HEK293 (cell line): ENCODE data around the gene STX11.

Experiments used
- GLIS1 ChIP-seq: fragments of 450-650 bp; formaldehyde crosslinking; IDR thresholded peaks from 2 replicates; pipeline ENCODE4 v1.5.1; 2016; ENCODE audit warnings: missing biosample characterization, missing genetic modification characterization
- MYNN ChIP-seq: fragments of 450-650 bp; formaldehyde crosslinking; IDR thresholded peaks from 2 replicates; pipeline ENCODE4 v1.5.1; 2016; ENCODE audit warnings: missing biosample characterization, missing genetic modification characterization, borderline replicate concordance
- PATZ1 ChIP-seq: fragments of 450-650 bp; formaldehyde crosslinking; IDR thresholded peaks from 2 replicates; pipeline ENCODE4 v1.5.1; 2016; ENCODE audit warnings: missing biosample characterization, missing genetic modification characterization
- TSHZ1 ChIP-seq: fragments of 450-650 bp; formaldehyde crosslinking; IDR thresholded peaks from 2 replicates; pipeline ENCODE4 v1.5.1; 2016; ENCODE audit warnings: missing biosample characterization, missing genetic modification characterization, borderline replicate concordance
- ZNF114 ChIP-seq: fragments of 450-650 bp; formaldehyde crosslinking; IDR thresholded peaks from 2 replicates; pipeline ENCODE4 v1.5.0; 2017; ENCODE audit warnings: missing biosample characterization, missing genetic modification characterization
- ZNF223 ChIP-seq: fragments of 450-650 bp; formaldehyde crosslinking; IDR thresholded peaks from 2 replicates; pipeline ENCODE4 v1.5.1; 2016; ENCODE audit warnings: missing biosample characterization, missing genetic modification characterization
- ZNF280D ChIP-seq: fragments of 450-650 bp; formaldehyde crosslinking; IDR thresholded peaks from 2 replicates; pipeline ENCODE4 v1.5.1; 2016; ENCODE audit warnings: missing biosample characterization, missing genetic modification characterization
- ZNF335 ChIP-seq: fragments of 450-650 bp; formaldehyde crosslinking; conservative IDR thresholded peaks from 2 replicates; pipeline ENCODE4 v1.5.1; 2016; ENCODE audit warnings: missing biosample characterization, missing genetic modification characterization
- ZNF366 ChIP-seq: fragments of 450-650 bp; formaldehyde crosslinking; conservative IDR thresholded peaks from 2 replicates; pipeline ENCODE4 v1.5.1; 2016; ENCODE audit warnings: missing biosample characterization, missing genetic modification characterization
- ZNF394 ChIP-seq: fragments of 450-650 bp; formaldehyde crosslinking; IDR thresholded peaks from 2 replicates; pipeline ENCODE4 v1.5.1; 2016; ENCODE audit warnings: missing biosample characterization, missing genetic modification characterization, mild to moderate bottlenecking, moderate library complexity, borderline replicate concordance
- ZNF404 ChIP-seq: fragments of 450-650 bp; formaldehyde crosslinking; IDR thresholded peaks from 2 replicates; pipeline ENCODE4 v1.5.1; 2017; ENCODE audit warnings: missing biosample characterization, missing genetic modification characterization
- ZNF433 ChIP-seq: fragments of 450-650 bp; formaldehyde crosslinking; IDR thresholded peaks from 2 replicates; pipeline ENCODE4 v1.5.1; 2016; ENCODE audit warnings: missing biosample characterization, missing genetic modification characterization, low read depth
- ZNF501 ChIP-seq: fragments of 450-650 bp; formaldehyde crosslinking; IDR thresholded peaks from 2 replicates; pipeline ENCODE4 v1.5.1; 2016; ENCODE audit warnings: missing biosample characterization, missing genetic modification characterization
- ZNF530 ChIP-seq: fragments of 450-650 bp; formaldehyde crosslinking; IDR thresholded peaks from 2 replicates; pipeline ENCODE4 v1.5.1; 2016; ENCODE audit warnings: low read depth, missing biosample characterization, missing genetic modification characterization
- ZNF549 ChIP-seq: fragments of 450-650 bp; IDR thresholded peaks from 2 replicates; pipeline ENCODE4 v1.5.1; 2018; ENCODE audit warnings: missing biosample characterization, missing genetic modification characterization, mild to moderate bottlenecking, inconsistent platforms, moderate library complexity
- ZNF558 ChIP-seq: fragments of 450-650 bp; formaldehyde crosslinking; IDR thresholded peaks from 2 replicates; pipeline ENCODE4 v1.5.1; 2016; ENCODE audit warnings: missing biosample characterization, missing genetic modification characterization
- ZNF596 ChIP-seq: fragments of 450-650 bp; IDR thresholded peaks from 2 replicates; pipeline ENCODE4 v1.5.0; 2018; ENCODE audit warnings: missing biosample characterization, mild to moderate bottlenecking, missing genetic modification characterization, moderate library complexity
- ZNF701 ChIP-seq: fragments of 450-650 bp; formaldehyde crosslinking; IDR thresholded peaks from 2 replicates; pipeline ENCODE4 v1.5.1; 2016; ENCODE audit warnings: missing biosample characterization, missing genetic modification characterization
- ZNF76 ChIP-seq: fragments of 450-650 bp; formaldehyde crosslinking; IDR thresholded peaks from 2 replicates; pipeline ENCODE4; 2016; ENCODE audit warnings: low read depth, missing biosample characterization, missing genetic modification characterization, borderline replicate concordance
- ZNF776 ChIP-seq: fragments of 450-650 bp; formaldehyde crosslinking; IDR thresholded peaks from 2 replicates; pipeline ENCODE4 v1.5.0; 2017; ENCODE audit warnings: missing biosample characterization, missing genetic modification characterization, borderline replicate concordance
- ZNF792 ChIP-seq: fragments of 450-650 bp; formaldehyde crosslinking; IDR thresholded peaks from 2 replicates; pipeline ENCODE4 v1.5.1; 2016; ENCODE audit warnings: missing biosample characterization, missing genetic modification characterization
- TF ChIP-seq, protein P1 (sequence below): fragments of 450-650 bp; formaldehyde crosslinking; IDR thresholded peaks from 2 replicates; pipeline ENCODE4 v1.5.1; 2016; ENCODE audit warnings: missing biosample characterization, missing genetic modification characterization
- TF ChIP-seq, protein P2 (sequence below): fragments of 450-650 bp; formaldehyde crosslinking; IDR thresholded peaks from 2 replicates; pipeline ENCODE4 v1.5.1; 2016; ENCODE audit warnings: missing biosample characterization, missing genetic modification characterization
- TF ChIP-seq, protein P3 (sequence below): fragments of 450-650 bp; formaldehyde crosslinking; IDR thresholded peaks from 2 replicates; pipeline ENCODE4 v1.5.1; 2016; ENCODE audit warnings: missing biosample characterization, missing genetic modification characterization

The STX11 gene

GRCh38 chr6:144216668-144217218, 66.4 kb downstream of the STX11 start (continued):
- TF ChIP-seq, protein P1, sequence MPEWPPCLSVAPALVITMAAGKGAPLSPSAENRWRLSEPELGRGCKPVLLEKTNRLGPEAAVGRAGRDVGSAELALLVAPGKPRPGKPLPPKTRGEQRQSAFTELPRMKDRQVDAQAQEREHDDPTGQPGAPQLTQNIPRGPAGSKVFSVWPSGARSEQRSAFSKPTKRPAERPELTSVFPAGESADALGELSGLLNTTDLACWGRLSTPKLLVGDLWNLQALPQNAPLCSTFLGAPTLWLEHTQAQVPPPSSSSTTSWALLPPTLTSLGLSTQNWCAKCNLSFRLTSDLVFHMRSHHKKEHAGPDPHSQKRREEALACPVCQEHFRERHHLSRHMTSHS = no peak
- no peak for TF ChIP-seq MYNN (tag by site-specific recombination)
- peak; percentile 44 for TF ChIP-seq ZNF335 (tag by site-specific recombination)
- no peak for TF ChIP-seq ZNF501
- peak; percentile 48; the same call in 1 of the 2 replicates for TF ChIP-seq ZNF596 (tag by site-specific recombination)
- TF ChIP-seq ZNF792 = no peak
- no peak for TF ChIP-seq ZNF223
- TF ChIP-seq, protein P2, sequence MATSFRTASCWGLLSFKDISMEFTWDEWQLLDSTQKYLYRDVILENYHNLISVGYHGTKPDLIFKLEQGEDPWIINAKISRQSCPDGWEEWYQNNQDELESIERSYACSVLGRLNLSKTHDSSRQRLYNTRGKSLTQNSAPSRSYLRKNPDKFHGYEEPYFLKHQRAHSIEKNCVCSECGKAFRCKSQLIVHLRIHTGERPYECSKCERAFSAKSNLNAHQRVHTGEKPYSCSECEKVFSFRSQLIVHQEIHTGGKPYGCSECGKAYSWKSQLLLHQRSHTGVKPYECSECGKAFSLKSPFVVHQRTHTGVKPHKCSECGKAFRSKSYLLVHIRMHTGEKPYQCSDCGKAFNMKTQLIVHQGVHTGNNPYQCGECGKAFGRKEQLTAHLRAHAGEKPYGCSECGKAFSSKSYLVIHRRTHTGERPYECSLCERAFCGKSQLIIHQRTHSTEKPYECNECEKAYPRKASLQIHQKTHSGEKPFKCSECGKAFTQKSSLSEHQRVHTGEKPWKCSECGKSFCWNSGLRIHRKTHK (tag by site-specific recombination) = no peak
- no peak for TF ChIP-seq ZNF549 (tag by site-specific recombination)
- TF ChIP-seq ZNF558 (tag by site-specific recombination) = no peak
- TF ChIP-seq, protein P3, sequence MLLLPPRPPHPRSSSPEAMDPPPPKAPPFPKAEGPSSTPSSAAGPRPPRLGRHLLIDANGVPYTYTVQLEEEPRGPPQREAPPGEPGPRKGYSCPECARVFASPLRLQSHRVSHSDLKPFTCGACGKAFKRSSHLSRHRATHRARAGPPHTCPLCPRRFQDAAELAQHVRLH (tag by site-specific recombination) = no peak
- no peak for TF ChIP-seq ZNF776 (tag by site-specific recombination)
- TF ChIP-seq TSHZ1 (tag by site-specific recombination) = no peak
- no peak for TF ChIP-seq ZNF394 (tag by site-specific recombination)
- peak; percentile 10; the same call in 1 of the 2 replicates for TF ChIP-seq ZNF76 (tag by site-specific recombination)
- TF ChIP-seq ZNF701 (tag by site-specific recombination) = no peak
- TF ChIP-seq ZNF366 (tag by site-specific recombination) = no peak
- no peak for TF ChIP-seq ZNF404
- TF ChIP-seq GLIS1 (tag by site-specific recombination) = 0 out of 2 replicates have a peak, but pooled peaks have one; percentile 7
- TF ChIP-seq ZNF530 (tag by site-specific recombination) = no peak
- TF ChIP-seq ZNF280D = no peak
- TF ChIP-seq PATZ1 (tag by site-specific recombination) = no peak
- TF ChIP-seq ZNF114 = no peak
- TF ChIP-seq ZNF433 (tag by site-specific recombination) = no peak
